ENCODE data around the gene RBM33. TPM values are rescaled to one million over a fixed set of nuclear protein-coding genes. Genes with fewer than 3 reads are reported as not detected.

Gene RBM33
- total RNA-seq, 2 experiments from 2014 or later: 65.5 to 66.3 TPM

DNA sequence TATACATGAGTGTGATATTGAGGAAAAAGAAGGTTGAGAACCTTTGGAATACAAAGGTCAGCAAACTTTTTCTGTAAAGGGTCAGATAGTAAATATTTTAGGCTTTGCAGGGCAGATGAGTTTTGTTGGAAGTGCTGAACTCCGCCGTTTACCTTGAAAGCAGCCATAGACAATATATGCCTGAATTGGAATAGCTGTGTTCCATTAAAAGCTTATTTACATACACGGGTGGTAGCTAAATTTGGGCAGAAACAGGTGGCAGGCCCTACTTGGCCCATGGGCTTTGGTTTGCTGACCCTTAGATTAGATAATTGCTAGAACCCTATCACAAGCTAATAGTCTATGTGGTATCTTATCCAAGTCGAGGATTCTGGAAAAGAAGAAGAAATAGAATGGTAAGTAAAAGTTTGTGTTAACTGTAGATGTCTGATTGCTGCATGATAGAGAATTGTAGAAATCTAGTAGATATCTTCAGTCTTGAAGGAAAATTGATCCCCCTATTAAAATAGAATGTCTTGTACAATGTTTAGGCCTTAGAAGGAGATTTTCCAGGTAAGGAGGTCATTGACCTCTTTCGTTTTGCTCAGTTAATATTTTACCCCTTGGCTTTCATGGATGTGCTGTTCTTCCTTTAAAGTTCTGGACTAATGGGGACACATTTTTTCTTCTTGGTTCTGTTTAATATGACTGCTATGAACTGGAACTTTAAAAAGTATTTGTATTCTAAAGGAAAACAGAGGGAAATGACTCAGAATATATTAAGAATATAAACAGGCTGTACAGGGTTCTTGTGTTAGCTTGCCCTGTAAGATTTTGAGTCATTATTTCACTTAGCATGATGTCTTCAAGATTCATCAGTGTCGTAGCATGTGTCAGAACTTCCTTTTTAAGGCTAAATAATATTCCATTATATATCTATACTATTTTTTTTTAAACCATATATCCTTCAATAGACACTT is 8.0 kb downstream of the RBM33 start:
- peaks cover 76% of the 10 kb centered on the region for H3K4me1 Mint-ChIP-seq (ENCODE audit: low read depth)
- H3K27ac Mint-ChIP-seq: no peak overlapping the region
- intact Hi-C loops (cut with micrococcal nuclease): no loop called here
- no peak overlapping the region for H3K4me3 Mint-ChIP-seq
- H3K36me3 Mint-ChIP-seq (ENCODE audit: low read depth): peaks cover 29% of the 10 kb centered on the region
- DNase-seq: no peak
- CTCF ChIA-PET: interaction anchor here (0.6 kb wide), 1 partner anchor 132 kb away, joined by 3 read pairs; no protein-coding TSS in a partner anchor
- H3K27me3 Mint-ChIP-seq (ENCODE audit: low read depth): no peaks in the 10 kb centered on the region
- H3K9me3 Mint-ChIP-seq: peaks cover 11% of the 10 kb centered on the region

DNA sequence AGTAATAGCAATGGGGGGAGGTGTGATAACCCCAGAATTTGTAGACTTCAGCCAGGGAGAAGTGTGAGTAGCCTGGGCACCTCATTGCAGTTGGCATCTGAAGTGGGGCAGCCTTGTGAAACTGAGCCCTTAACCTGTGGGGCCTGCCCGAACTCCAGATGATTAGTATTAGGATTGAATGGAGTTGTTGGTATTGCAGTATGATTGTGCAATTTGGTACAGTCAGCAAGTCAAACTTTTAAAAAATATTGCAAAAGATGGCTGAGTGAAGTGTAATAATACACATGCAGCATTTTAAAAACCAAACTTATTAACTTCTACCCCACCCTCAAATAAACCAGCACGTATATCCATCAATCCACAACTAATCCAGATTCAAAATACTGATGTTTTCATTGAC is 9.3 kb downstream of the RBM33 start:
- Mint-ChIP-seq H3K27ac (no peak overlapping the region), H3K36me3 (ENCODE audit: low read depth) (peaks cover 15% of the 10 kb centered on the region), H3K4me1 (ENCODE audit: low read depth) (peaks cover 72% of the 10 kb centered on the region), H3K9me3 (peaks cover 4% of the 10 kb centered on the region), H3K27me3 (ENCODE audit: low read depth) (no peaks in the 10 kb centered on the region), H3K4me3 (no peak overlapping the region)
- CTCF ChIA-PET: no interaction called here
- intact Hi-C loops (cut with micrococcal nuclease): no loop called here
- no peak for DNase-seq

- CTCF ChIA-PET: interaction anchor here (2.0 kb wide), 1 partner anchor 58 kb away, joined by 5 read pairs; no protein-coding TSS in a partner anchor
- no peak overlapping the region for H3K27ac Mint-ChIP-seq
- peaks cover 73% of the 10 kb centered on the region for H3K4me1 Mint-ChIP-seq (ENCODE audit: low read depth)
- H3K36me3 Mint-ChIP-seq (ENCODE audit: low read depth): peaks cover 3% of the 10 kb centered on the region
- H3K4me3 Mint-ChIP-seq: no peak overlapping the region
- DNase-seq: no peak
- intact Hi-C loops (cut with micrococcal nuclease): no loop called here
- no peaks in the 10 kb centered on the region for H3K27me3 Mint-ChIP-seq (ENCODE audit: low read depth)
- no peaks in the 10 kb centered on the region for H3K9me3 Mint-ChIP-seq
Measured at GRCh38 chr7:155656891-155657290, 12.4 kb downstream of the RBM33 start.

DNA sequence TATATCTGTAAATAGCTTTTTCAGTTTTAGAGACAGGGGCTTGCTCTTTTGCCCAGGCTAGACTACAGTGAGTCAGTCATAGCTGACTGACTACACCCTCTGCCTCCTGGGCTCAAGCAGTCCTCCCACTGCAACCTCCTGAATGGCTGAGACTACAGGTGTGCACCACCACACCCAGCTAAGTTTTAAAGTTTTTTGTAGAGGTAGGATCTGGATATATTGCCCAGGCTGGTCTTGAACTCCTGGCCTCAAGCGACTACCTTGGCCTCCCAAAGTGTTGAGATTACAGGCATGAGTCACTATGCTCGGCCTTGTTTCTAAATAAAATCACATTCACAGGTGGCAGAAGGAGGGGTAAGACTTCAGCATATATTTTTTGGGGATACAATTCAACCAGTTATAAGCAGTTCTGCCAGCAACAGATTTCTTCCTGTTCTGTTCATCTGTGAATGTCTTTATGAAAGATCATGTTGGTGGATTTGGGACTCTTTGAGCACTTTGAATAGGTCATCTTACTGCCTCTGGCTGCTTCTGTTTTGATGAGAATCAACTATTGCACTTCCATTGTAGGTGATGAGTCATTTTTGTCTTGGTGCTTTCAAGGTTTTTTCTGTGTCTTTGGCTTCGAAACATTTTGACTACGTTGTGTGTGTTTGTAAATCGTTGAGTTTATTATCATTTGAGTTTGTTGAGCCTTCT is 15.7 kb downstream of the RBM33 start:
- H3K9me3 Mint-ChIP-seq: no peaks in the 10 kb centered on the region
- no peaks in the 10 kb centered on the region for H3K27me3 Mint-ChIP-seq (ENCODE audit: low read depth)
- H3K36me3 Mint-ChIP-seq (ENCODE audit: low read depth): peaks cover 7% of the 10 kb centered on the region
- peaks cover 72% of the 10 kb centered on the region for H3K4me1 Mint-ChIP-seq (ENCODE audit: low read depth)
- CTCF ChIA-PET: interaction anchor here (1.0 to 1.4 kb wide), 3 partner anchors 43 to 107 kb away, joined by 4 to 5 read pairs (median 4); no protein-coding TSS in a partner anchor
- no peak overlapping the region for H3K4me3 Mint-ChIP-seq
- intact Hi-C loops (cut with micrococcal nuclease): loop anchor here (1.0 kb wide), 2 partner anchors 10 to 16 kb away; partner anchors contain the start of gene RBM33
- peak overlapping the region; percentile 74 for H3K27ac Mint-ChIP-seq
- peak; percentile 11 for DNase-seq

DNA sequence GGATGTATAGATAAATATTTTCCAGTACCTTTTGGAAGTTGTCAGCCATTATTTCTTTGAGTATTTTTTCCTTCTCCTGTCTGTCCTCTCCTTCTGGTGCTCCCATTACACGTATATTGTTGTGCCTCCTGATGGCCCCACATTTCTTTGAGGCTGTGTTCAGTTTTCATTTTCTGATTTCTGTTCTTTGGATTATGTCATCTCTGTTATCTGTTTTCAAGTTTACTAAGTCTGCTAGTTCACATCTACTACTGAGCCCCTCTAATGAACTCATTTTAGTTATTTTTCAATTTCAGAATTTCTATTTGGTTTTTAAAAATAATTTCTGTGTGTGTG is 16.3 kb downstream of the RBM33 start:
- DNase-seq: no peak
- CTCF ChIA-PET: no interaction called here
- Mint-ChIP-seq H3K27ac (peak overlapping the region; percentile 74), H3K4me1 (ENCODE audit: low read depth) (peaks cover 77% of the 10 kb centered on the region), H3K27me3 (ENCODE audit: low read depth) (no peaks in the 10 kb centered on the region), H3K4me3 (no peak overlapping the region), H3K9me3 (no peaks in the 10 kb centered on the region), H3K36me3 (ENCODE audit: low read depth) (peaks cover 11% of the 10 kb centered on the region)
- intact Hi-C loops (cut with micrococcal nuclease): loop anchor here (1.0 kb wide), 2 partner anchors 10 to 16 kb away; partner anchors contain the start of gene RBM33

DNA sequence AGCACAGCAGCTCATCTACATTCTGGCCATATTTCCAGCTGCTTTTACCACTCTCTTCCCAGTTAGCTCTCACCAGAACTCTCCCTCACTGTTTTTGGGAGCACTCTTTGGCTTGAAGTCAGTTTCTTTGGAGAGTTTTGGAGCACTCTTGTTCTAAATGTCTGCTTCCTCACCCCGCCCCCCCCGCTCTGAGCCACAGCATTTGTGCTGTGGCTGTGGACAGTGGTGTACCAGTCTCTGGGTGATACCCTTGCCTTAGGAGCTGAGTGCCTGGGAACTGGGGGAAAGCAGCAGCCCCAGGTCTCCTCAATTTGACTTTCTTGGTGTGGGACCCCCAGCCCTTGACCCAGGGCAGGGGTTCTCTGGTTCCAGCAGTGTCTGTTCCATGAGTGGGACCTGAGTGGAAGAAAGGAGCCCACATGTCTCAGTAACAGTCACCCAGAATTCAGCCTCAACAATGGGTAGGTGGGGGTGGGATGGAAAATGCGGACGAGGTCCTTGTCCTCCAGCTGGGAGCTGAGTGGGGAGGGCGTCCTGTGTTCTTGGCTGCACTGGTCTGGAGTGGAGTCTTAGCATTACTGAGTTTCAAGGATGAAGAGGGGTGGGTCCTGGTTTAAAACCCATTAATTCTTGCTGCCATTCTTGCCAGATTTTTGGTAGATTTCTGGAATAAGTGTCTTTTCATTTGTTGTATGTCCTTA is 18.0 kb downstream of the RBM33 start:
- DNase-seq: no peak
- Mint-ChIP-seq H3K27me3 (ENCODE audit: low read depth) (no peaks in the 10 kb centered on the region), H3K27ac (no peak overlapping the region), H3K9me3 (no peaks in the 10 kb centered on the region), H3K4me3 (no peak overlapping the region), H3K36me3 (ENCODE audit: low read depth) (peaks cover 18% of the 10 kb centered on the region), H3K4me1 (ENCODE audit: low read depth) (peaks cover 78% of the 10 kb centered on the region)
- CTCF ChIA-PET: interaction anchor here (1.7 kb wide), 1 partner anchor 105 kb away, joined by 3 read pairs; no protein-coding TSS in a partner anchor
- intact Hi-C loops (cut with micrococcal nuclease): no loop called here

DNA sequence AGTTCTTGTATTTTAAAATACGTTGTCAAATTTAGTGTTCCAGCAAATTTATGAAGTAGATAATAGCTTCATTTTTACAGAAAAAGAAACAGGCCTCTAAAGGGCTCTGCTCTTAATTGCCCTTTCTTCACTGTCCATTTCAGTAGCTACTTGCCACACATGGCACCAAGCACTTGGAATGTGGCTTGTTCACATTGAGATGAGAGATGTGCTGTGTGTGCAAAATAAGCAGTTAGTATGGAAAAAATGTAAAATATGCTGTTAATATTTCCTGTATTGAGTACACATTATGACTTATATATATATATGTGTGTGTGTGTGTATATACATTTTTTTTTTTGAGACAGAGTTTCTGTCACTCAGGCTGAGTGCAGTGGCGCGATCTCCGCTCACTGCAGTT is 19.5 kb downstream of the RBM33 start:
- CTCF ChIA-PET: interaction anchor here (0.6 to 1.2 kb wide), 4 partner anchors 37 to 71 kb away, joined by 3 to 6 read pairs (median 4); no protein-coding TSS in a partner anchor
- intact Hi-C loops (cut with micrococcal nuclease): loop anchor here (2.0 kb wide), 1 partner anchor 39 kb away; no protein-coding TSS in a partner anchor

GRCh38 chr7:155665079-155665956 is 20.9 kb downstream of the RBM33 start:
- CTCF ChIA-PET: interaction anchor here (0.7 to 1.4 kb wide), 5 partner anchors 13 to 71 kb away, joined by 3 to 7 read pairs (median 3); no protein-coding TSS in a partner anchor
- peaks cover 16% of the 10 kb centered on the region for H3K36me3 Mint-ChIP-seq (ENCODE audit: low read depth)
- H3K9me3 Mint-ChIP-seq: no peaks in the 10 kb centered on the region
- H3K27me3 Mint-ChIP-seq (ENCODE audit: low read depth): no peaks in the 10 kb centered on the region
- no peak overlapping the region for H3K27ac Mint-ChIP-seq
- no peak for DNase-seq
- H3K4me1 Mint-ChIP-seq (ENCODE audit: low read depth): peaks cover 79% of the 10 kb centered on the region
- intact Hi-C loops (cut with micrococcal nuclease): loop anchor here (2.0 kb wide), 1 partner anchor 37 kb away; no protein-coding TSS in a partner anchor
- no peak overlapping the region for H3K4me3 Mint-ChIP-seq

More for the DNA sequence above, 19.5 kb downstream of the RBM33 start:
- Mint-ChIP-seq H3K36me3 (ENCODE audit: low read depth) (peaks cover 18% of the 10 kb centered on the region), H3K27me3 (ENCODE audit: low read depth) (no peaks in the 10 kb centered on the region), H3K9me3 (no peaks in the 10 kb centered on the region), H3K4me1 (ENCODE audit: low read depth) (peaks cover 83% of the 10 kb centered on the region), H3K4me3 (no peak overlapping the region), H3K27ac (no peak overlapping the region)
- no peak for DNase-seq

GRCh38 chr7:155665957-155666287 is 21.5 kb downstream of the RBM33 start:
- DNase-seq: no peak
- no peaks in the 10 kb centered on the region for H3K27me3 Mint-ChIP-seq (ENCODE audit: low read depth)
- no peaks in the 10 kb centered on the region for H3K9me3 Mint-ChIP-seq
- H3K27ac Mint-ChIP-seq: no peak overlapping the region
- intact Hi-C loops (cut with micrococcal nuclease): loop anchor here (2.0 kb wide), 1 partner anchor 37 kb away; no protein-coding TSS in a partner anchor
- CTCF ChIA-PET: interaction anchor here (1.2 kb wide), 1 partner anchor 67 kb away, joined by 7 read pairs; no protein-coding TSS in a partner anchor
- H3K4me1 Mint-ChIP-seq (ENCODE audit: low read depth): peaks cover 77% of the 10 kb centered on the region
- H3K36me3 Mint-ChIP-seq (ENCODE audit: low read depth): peaks cover 16% of the 10 kb centered on the region
- H3K4me3 Mint-ChIP-seq: no peak overlapping the region

- intact Hi-C loops (cut with micrococcal nuclease): no loop called here
- Mint-ChIP-seq H3K27ac (no peak overlapping the region), H3K36me3 (ENCODE audit: low read depth) (peaks cover 16% of the 10 kb centered on the region), H3K4me1 (ENCODE audit: low read depth) (peaks cover 71% of the 10 kb centered on the region), H3K4me3 (no peak overlapping the region), H3K9me3 (no peaks in the 10 kb centered on the region), H3K27me3 (ENCODE audit: low read depth) (no peaks in the 10 kb centered on the region)
- CTCF ChIA-PET: no interaction called here
- no peak for DNase-seq
Measured at GRCh38 chr7:155667241-155667829, 22.9 kb downstream of the RBM33 start.

Data from activated naive CD4-positive, alpha-beta T cell treated with anti-CD3 and anti-CD28 coated beads for 36 hours (primary cell).